ENCODE measurements around the gene PRUNE2.

The PRUNE2 gene

DNA sequence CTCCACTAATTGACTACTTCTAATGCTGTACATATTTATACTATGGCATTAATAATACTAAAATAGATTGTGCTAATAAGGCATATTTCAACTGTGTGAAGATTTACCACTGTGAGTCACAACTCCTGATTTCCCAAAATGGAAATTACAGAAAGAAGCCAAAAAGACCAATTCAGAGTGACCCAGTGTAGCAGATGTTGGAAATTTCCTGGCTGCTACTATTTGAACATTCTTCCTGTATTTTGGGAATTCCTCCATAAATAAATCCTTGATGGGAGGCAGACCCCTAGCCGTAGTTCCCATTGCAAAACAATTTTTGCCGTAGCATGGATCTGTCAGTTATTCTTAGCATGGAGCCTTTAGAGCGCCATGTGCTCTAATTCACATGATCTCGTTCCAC, 11.4 kb upstream of the PRUNE2 start:
- POLR2A ChIA-PET = no interaction called here
- CTCF ChIA-PET = no interaction called here

DNA sequence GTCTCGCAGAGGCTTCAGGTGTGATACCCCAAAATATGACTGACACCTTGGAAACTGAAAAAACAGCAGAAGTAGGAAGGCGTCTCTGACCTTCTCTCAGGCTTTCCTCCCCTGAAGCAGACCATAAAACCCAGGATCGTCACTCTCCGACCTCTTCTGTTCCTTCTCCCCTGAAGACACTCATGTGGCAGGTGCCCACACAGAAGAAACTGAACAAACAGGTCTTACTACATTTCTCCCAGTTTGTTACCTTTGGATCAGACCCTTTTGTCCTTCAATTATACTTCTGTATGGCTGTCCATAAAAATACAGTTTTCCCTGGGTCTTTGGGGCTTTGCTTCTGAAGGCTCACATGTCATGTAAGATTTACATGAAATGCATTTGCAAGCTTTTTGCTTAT, 10.3 kb upstream of the PRUNE2 start:
- CTCF ChIA-PET = no interaction called here
- TF ChIP-seq NFRKB (IDR thresholded peaks at IDR 0.05) = no peak
- no peak for TF ChIP-seq BHLHE40 (IDR thresholded peaks at IDR 0.05; ENCODE audit: borderline replicate concordance)
- TF ChIP-seq, protein P1, sequence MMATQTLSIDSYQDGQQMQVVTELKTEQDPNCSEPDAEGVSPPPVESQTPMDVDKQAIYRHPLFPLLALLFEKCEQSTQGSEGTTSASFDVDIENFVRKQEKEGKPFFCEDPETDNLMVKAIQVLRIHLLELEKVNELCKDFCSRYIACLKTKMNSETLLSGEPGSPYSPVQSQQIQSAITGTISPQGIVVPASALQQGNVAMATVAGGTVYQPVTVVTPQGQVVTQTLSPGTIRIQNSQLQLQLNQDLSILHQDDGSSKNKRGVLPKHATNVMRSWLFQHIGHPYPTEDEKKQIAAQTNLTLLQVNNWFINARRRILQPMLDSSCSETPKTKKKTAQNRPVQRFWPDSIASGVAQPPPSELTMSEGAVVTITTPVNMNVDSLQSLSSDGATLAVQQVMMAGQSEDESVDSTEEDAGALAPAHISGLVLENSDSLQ (IDR thresholded peaks at IDR 0.05) = no peak
- no peak for TF ChIP-seq TARDBP (IDR thresholded peaks at IDR 0.05)
- no peak for TF ChIP-seq L3MBTL2 (conservative IDR thresholded peaks at IDR 0.05)
- no peak for TF ChIP-seq FOXK2 (IDR thresholded peaks at IDR 0.05)
- TF ChIP-seq ELF4 (IDR thresholded peaks at IDR 0.05) = no peak
- no peak for TF ChIP-seq FOXM1 (IDR thresholded peaks at IDR 0.05; ENCODE audit: borderline replicate concordance)
- no peak for TF ChIP-seq FOXA1 (IDR thresholded peaks at IDR 0.05)
- no peak for DNase-seq (ENCODE audit: extremely low spot score)
- POLR2A ChIA-PET = no interaction called here

More for the DNA sequence above, 11.4 kb upstream of the PRUNE2 start:
- TF ChIP-seq CTBP1 (IDR thresholded peaks at IDR 0.05; ENCODE audit: borderline replicate concordance) (no peak), FOXA1 (IDR thresholded peaks at IDR 0.05) (no peak), FOXM1 (IDR thresholded peaks at IDR 0.05; ENCODE audit: borderline replicate concordance) (no peak), LEF1 (IDR thresholded peaks at IDR 0.05; ENCODE audit: borderline replicate concordance) (no peak), HDGF (IDR thresholded peaks at IDR 0.05; ENCODE audit: borderline replicate concordance) (no peak), SP1 (IDR thresholded peaks at IDR 0.05) (no peak), L3MBTL2 (conservative IDR thresholded peaks at IDR 0.05) (no peak), BHLHE40 (IDR thresholded peaks at IDR 0.05; ENCODE audit: borderline replicate concordance) (no peak), TARDBP (IDR thresholded peaks at IDR 0.05) (no peak)
- no peak for DNase-seq (ENCODE audit: extremely low spot score)

DNA sequence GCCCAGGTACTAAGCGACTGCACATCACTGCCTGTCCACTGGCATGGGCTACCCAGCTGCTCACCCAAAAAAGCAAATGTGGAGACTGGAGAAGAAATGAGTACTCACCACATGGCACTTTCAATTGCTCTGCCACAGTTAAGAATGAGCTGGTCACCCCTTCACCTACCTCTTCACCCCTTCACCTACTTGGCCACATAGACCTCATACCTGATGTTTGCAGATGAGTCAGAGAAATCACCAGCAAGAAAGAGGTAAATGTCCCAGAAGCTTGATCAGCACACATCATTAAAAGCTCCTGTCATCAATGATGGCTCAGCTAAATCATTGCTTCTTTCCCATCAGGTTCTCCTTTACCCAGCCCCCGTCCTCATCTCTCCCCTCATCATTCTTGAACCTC, 7.6 kb upstream of the PRUNE2 start:
- DNase-seq (ENCODE audit: extremely low spot score) = no peak
- TF ChIP-seq TARDBP (IDR thresholded peaks at IDR 0.05) (no peak), ARNT (IDR thresholded peaks at IDR 0.05) (no peak), FOXK2 (IDR thresholded peaks at IDR 0.05) (no peak), CTBP1 (IDR thresholded peaks at IDR 0.05; ENCODE audit: borderline replicate concordance) (no peak), BHLHE40 (IDR thresholded peaks at IDR 0.05; ENCODE audit: borderline replicate concordance) (no peak), NFRKB (IDR thresholded peaks at IDR 0.05) (no peak), ELF4 (IDR thresholded peaks at IDR 0.05) (no peak)
- TF ChIP-seq, protein P1 (IDR thresholded peaks at IDR 0.05) = no peak
- ChIA-PET POLR2A (no interaction called here), CTCF (no interaction called here)

DNA sequence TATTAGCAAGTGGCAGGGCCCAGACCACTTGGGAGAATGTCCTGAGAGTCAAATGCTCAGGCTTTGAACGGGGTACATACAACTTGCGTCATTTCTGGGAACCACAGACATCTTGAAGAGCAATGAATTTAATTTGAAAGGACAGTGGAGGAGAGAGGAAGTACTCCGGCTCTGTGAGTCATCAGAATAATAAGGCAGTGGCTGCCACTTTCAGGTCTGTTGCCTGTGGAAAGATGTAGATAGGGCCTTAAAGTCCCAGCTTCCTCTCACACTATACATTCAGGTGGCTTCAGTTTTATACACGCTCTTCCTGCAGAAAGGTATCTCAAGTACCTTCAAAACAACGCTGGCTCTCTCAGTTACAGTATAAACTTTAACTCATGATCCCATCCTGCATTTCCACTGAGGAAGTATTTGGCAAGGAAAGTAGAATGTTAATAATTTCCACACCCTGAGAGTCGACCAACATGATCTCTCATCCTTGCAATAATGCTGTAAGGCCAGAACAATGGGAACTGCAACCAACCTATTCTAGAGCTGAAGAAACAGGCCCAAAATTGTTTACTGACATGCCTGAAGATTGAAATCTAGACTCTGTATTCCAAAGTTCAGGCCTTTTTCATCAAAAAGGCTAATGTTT, 6.8 kb upstream of the PRUNE2 start:
- POLR2A ChIA-PET = no interaction called here
- TF ChIP-seq LEF1 (IDR thresholded peaks at IDR 0.05; ENCODE audit: borderline replicate concordance) (no peak), HDGF (IDR thresholded peaks at IDR 0.05; ENCODE audit: borderline replicate concordance) (no peak), FOXA1 (IDR thresholded peaks at IDR 0.05) (no peak)
- no peak for DNase-seq (ENCODE audit: extremely low spot score)
- CTCF ChIA-PET = no interaction called here

DNA sequence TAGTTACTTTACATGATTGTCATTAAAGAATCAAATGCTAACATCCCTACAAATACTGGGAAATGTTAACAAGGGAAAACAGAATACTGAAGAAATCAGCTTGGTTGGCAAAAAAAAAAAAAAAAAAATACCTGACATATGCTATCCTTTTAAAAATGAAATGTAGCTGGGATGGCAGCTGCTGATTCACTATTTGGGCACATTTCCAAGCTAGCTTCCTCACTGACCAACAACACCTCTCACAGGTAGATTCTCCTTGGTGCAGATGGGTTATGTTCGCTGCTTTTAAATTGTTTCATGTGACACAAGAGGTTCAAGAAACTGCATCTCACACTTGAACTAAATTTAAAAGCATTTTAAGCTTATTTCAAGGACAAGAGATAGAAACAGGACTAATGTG, 6.1 kb upstream of the PRUNE2 start:
- POLR2A ChIA-PET = no interaction called here
- no peak for DNase-seq (ENCODE audit: extremely low spot score)
- TF ChIP-seq ARNT (IDR thresholded peaks at IDR 0.05) = no peak
- no peak for TF ChIP-seq FOXM1 (IDR thresholded peaks at IDR 0.05; ENCODE audit: borderline replicate concordance)
- TF ChIP-seq SUZ12 (IDR thresholded peaks at IDR 0.05) = no peak
- no peak for TF ChIP-seq ELF4 (IDR thresholded peaks at IDR 0.05)
- TF ChIP-seq HDGF (IDR thresholded peaks at IDR 0.05; ENCODE audit: borderline replicate concordance) = no peak
- no peak for TF ChIP-seq CTBP1 (IDR thresholded peaks at IDR 0.05; ENCODE audit: borderline replicate concordance)
- no peak for TF ChIP-seq TARDBP (IDR thresholded peaks at IDR 0.05)
- no peak for TF ChIP-seq LEF1 (IDR thresholded peaks at IDR 0.05; ENCODE audit: borderline replicate concordance)
- TF ChIP-seq BHLHE40 (IDR thresholded peaks at IDR 0.05; ENCODE audit: borderline replicate concordance) = no peak
- no peak for TF ChIP-seq FOXA1 (IDR thresholded peaks at IDR 0.05)
- no peak for TF ChIP-seq NFRKB (IDR thresholded peaks at IDR 0.05)
- TF ChIP-seq L3MBTL2 (conservative IDR thresholded peaks at IDR 0.05) = no peak
- no peak for TF ChIP-seq FOXK2 (IDR thresholded peaks at IDR 0.05)
- TF ChIP-seq ZNF384 (IDR thresholded peaks at IDR 0.05) = no peak
- no peak for TF ChIP-seq SP1 (IDR thresholded peaks at IDR 0.05)
- CTCF ChIA-PET = no interaction called here

DNA sequence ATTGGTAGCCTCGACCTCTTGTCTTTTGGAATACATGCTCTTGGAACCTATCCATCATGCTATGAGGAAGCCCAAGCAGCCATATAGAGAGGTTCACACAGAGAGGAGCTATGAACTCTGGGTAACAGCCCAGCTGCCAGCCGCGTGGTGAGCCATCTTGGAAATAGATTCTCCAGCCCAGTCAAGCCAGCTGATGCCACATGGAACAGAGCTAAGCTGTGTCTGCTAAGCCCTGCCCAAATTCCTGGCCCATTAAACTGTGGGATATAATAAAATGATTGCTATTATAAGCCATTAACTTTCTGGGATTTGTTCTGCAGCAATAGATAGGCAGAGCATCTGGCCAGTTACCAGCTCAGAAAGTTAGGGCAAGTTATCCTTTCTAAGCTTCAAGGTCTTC, 4.9 kb upstream of the PRUNE2 start:
- DNase-seq (ENCODE audit: extremely low spot score) = no peak
- TF ChIP-seq BHLHE40 (IDR thresholded peaks at IDR 0.05; ENCODE audit: borderline replicate concordance) (no peak), CTBP1 (IDR thresholded peaks at IDR 0.05; ENCODE audit: borderline replicate concordance) (no peak), ZNF384 (IDR thresholded peaks at IDR 0.05) (no peak), LEF1 (IDR thresholded peaks at IDR 0.05; ENCODE audit: borderline replicate concordance) (no peak), FOXK2 (IDR thresholded peaks at IDR 0.05) (no peak), NFRKB (IDR thresholded peaks at IDR 0.05) (no peak), SP1 (IDR thresholded peaks at IDR 0.05) (no peak), FOXM1 (IDR thresholded peaks at IDR 0.05; ENCODE audit: borderline replicate concordance) (no peak), TARDBP (IDR thresholded peaks at IDR 0.05) (no peak), HDGF (IDR thresholded peaks at IDR 0.05; ENCODE audit: borderline replicate concordance) (no peak), L3MBTL2 (conservative IDR thresholded peaks at IDR 0.05) (no peak), ELF4 (IDR thresholded peaks at IDR 0.05) (no peak), ARNT (IDR thresholded peaks at IDR 0.05) (no peak), FOXA1 (IDR thresholded peaks at IDR 0.05) (no peak), SUZ12 (IDR thresholded peaks at IDR 0.05) (no peak)
- TF ChIP-seq, protein P1 (IDR thresholded peaks at IDR 0.05) = no peak
- ChIA-PET CTCF (no interaction called here), POLR2A (no interaction called here)

All from HEK293T (cell line).